Amygdala (tissue), 56 donors: ENCODE measurements around the gene MPP2.
"Not testable (repeated sequence)": the region's sequence is repeated elsewhere in the genome, so short reads cannot be mapped to it uniquely, and the experiment has no call there.

Experiments used
- DNase-seq, 56 donors: peaks; one replicate each; lab custom pipeline; 2025; lab: John Stamatoyannopoulos, UW

Gene MPP2

GRCh38 chr17:43931062-43931571 lies 23.8 kb upstream of the MPP2 start:
- DNase-seq: no peak

- DNase-seq: no peak
Observed at GRCh38 chr17:43928609-43929008, 21.3 kb upstream of the MPP2 start.

GRCh38 chr17:43927929-43928328 lies 20.6 kb upstream of the MPP2 start:
- DNase-seq: not testable (repeated sequence)

- peak in 3 of 56 donors; percentile 6 to 34 (median 12) for DNase-seq
Observed at GRCh38 chr17:43927060-43927864, 19.9 kb upstream of the MPP2 start.

- no peak for DNase-seq
Observed at GRCh38 chr17:43924558-43924957, 17.2 kb upstream of the MPP2 start.

- no peak for DNase-seq
Observed at GRCh38 chr17:43920500-43921095, 13.3 kb upstream of the MPP2 start.

- no peak for DNase-seq
Observed at GRCh38 chr17:43918026-43918389, 10.7 kb upstream of the MPP2 start.

GRCh38 chr17:43917348-43918025 lies 10.2 kb upstream of the MPP2 start:
- DNase-seq: peak in 22 of 56 donors; percentile 4 to 61 (median 26)

GRCh38 chr17:43917016-43917347 lies 9.6 kb upstream of the MPP2 start:
- no peak for DNase-seq

GRCh38 chr17:43916385-43916784 lies 9.0 kb upstream of the MPP2 start:
- DNase-seq: no peak

GRCh38 chr17:43915559-43915958 lies 8.2 kb upstream of the MPP2 start:
- no peak for DNase-seq

- no peak for DNase-seq
Observed at GRCh38 chr17:43914451-43914850, 7.1 kb upstream of the MPP2 start.

GRCh38 chr17:43913584-43913983 lies 6.2 kb upstream of the MPP2 start:
- no peak for DNase-seq

- DNase-seq: no peak
Observed at GRCh38 chr17:43912635-43913304, 5.4 kb upstream of the MPP2 start.

- peak in 1 of 56 donors; percentile 6 for DNase-seq
Observed at GRCh38 chr17:43911904-43912303, 4.6 kb upstream of the MPP2 start.

GRCh38 chr17:43909537-43910231 lies 2.3 kb upstream of the MPP2 start:
- DNase-seq: peak in 12 of 56 donors; percentile 8 to 58 (median 22)

- DNase-seq: peak; percentile 25 to 92 (median 76)
Observed at GRCh38 chr17:43907998-43908721, 824 bp upstream of the MPP2 start.

- DNase-seq: peak in 13 of 56 donors; percentile 43 to 76 (median 63)
Observed at GRCh38 chr17:43906951-43907424, 348 bp downstream of the MPP2 start.
